ENCODE data around the gene KCNJ14.
A peak's percentile ranks its signal among the peaks of the same experiment; 100 is the strongest.

The KCNJ14 gene

GRCh38 chr19:48508729-48509411, 53.5 kb downstream of the KCNJ14 start:
- no peak for DNase-seq (ENCODE audit: low read depth)

GRCh38 chr19:48509467-48510194, 54.3 kb downstream of the KCNJ14 start:
- no peak for DNase-seq (ENCODE audit: low read depth)

GRCh38 chr19:48510421-48511268, 55.3 kb downstream of the KCNJ14 start:
- no peak for DNase-seq (ENCODE audit: low read depth)

- no peak for DNase-seq (ENCODE audit: low read depth)
Observed at GRCh38 chr19:48511321-48511731, 56.0 kb downstream of the KCNJ14 start.

GRCh38 chr19:48511800-48512503, 56.6 kb downstream of the KCNJ14 start, which contains the start of gene LMTK3:
LMTK3 (minus strand) TSS chr19:48511835; CDS start chr19:48511576, 259 bp downstream.
- DNase-seq (ENCODE audit: low read depth), result no peak

- no peak for DNase-seq (ENCODE audit: low read depth)
Observed at GRCh38 chr19:48512504-48513288, 57.3 kb downstream of the KCNJ14 start.

- peak; percentile 66 for DNase-seq (ENCODE audit: low read depth)
Observed at GRCh38 chr19:48513289-48514122, 58.1 kb downstream of the KCNJ14 start.

GRCh38 chr19:48514123-48514458, 58.7 kb downstream of the KCNJ14 start:
- DNase-seq (ENCODE audit: low read depth), result no peak

GRCh38 chr19:48516536-48516935, 61.2 kb downstream of the KCNJ14 start:
- no peak for DNase-seq (ENCODE audit: low read depth)
